Adrenal gland (tissue), 12 donors: Measurements from ENCODE around the gene ETV6. TPM values are rescaled to one million over a fixed set of nuclear protein-coding genes. Genes with fewer than 3 reads are reported as not detected.

Source experiments
- DNase-seq, 7 donors: peaks; one replicate each; pipeline ENCODE4 v3.0.0-alpha.2; 2019 to 2020
- H3K27ac ChIP-seq, 5 donors: fragments of 200-600 bp; sonication (generic) in 4 of 5; 1 replicate in 3 of 5; 2 replicates in 2 of 5; pipeline versions ENCODE4 v1.5.1 to v1.8.0; 2016 to 2020; ENCODE audit warnings: mild to moderate bottlenecking in 1 of 5
- H3K27me3 ChIP-seq: fragments of 200-600 bp; 2 replicates; pipeline ENCODE4 v1.8.0; 2021
- H3K36me3 ChIP-seq, 2 donors: fragments of 200-600 bp; replicated peaks in 1 of 2; 1 replicate in 1 of 2; 2 replicates in 1 of 2; pipeline versions ENCODE4 v1.5.1 to v1.8.0; 2018 to 2022
- H3K4me1 ChIP-seq, 2 donors: fragments of 200-600 bp; replicated peaks in 1 of 2; 1 replicate in 1 of 2; 2 replicates in 1 of 2; pipeline versions ENCODE4 v1.5.1 to v1.8.0; 2018 to 2021
- H3K4me3 ChIP-seq, 4 donors: fragments of 200-600 bp; sonication (generic) in 3 of 4; one replicate each; pipeline ENCODE4 v1.5.1; 2016 to 2018
- H3K9me3 ChIP-seq, 3 donors: fragments of 200-600 bp; sonication (generic) in 1 of 3; replicated peaks in 1 of 3; 1 replicate in 2 of 3; 2 replicates in 1 of 3; pipeline versions ENCODE4 v1.5.1 to v1.8.0; 2016 to 2021
- POLR2A ChIP-seq, 2 donors: fragments of 450-650 bp; IDR thresholded peaks; one replicate each; pipeline ENCODE4 v1.6.1; 2017; ENCODE audit warnings: antibody characterized with exemption in 2 of 2, mild to moderate bottlenecking in 2 of 2, moderate library complexity in 1 of 2
- WGBS, 4 donors: extraction: QIAGEN DNeasy Blood & Tissue Kit in 2 of 4; methylation state at CpG; one replicate each; pipeline versions ENCODE4 v1.1.5 to v1.1.7; 2013 to 2017; 5-methylcytosine and 5-hydroxymethylcytosine counted together
- intact Hi-C, 2 donors: fragments of 100-400 bp; cut with DNase I; formaldehyde crosslinking; loops; one replicate each; pipeline versions ENCODE4 v1.14.1 to v1.15.0; 2022 to 2023
- polyA plus RNA-seq, 3 donors: library from polyadenylated mRNA; stranded (reverse); fragments of 200-250 nt in 2 of 3; fragments of 350-450 nt in 1 of 3; fragmentation: Illumina TruSeq in 1 of 3; extraction: RNeasy Lipid Tissue Mini Kit (QIAGEN cat#74804) in 1 of 3; gene quantifications; one replicate each; pipeline ENCODE4 v1.2.3, GENCODE V29; 2013 to 2014
- total RNA-seq, 9 donors: library from RNA; depleted of rRNA in 4 of 9; stranded (reverse); fragments of >200 nt in 4 of 9; fragments of 120-200 nt in 1 of 9; fragmentation: NEBNext Ultra II Directional in 1 of 9; extraction: Animal tissue kit (Norgen Biotek cat#: 25700) in 1 of 9; gene quantifications; one replicate each; pipeline versions ENCODE4 v1.1.0 to v1.2.4, GENCODE V29; 2013 to 2023
- TF ChIP-seq, protein P1 (sequence below), 6 experiments: fragments of 450-650 bp in 4 of 6; fragments of 200-600 bp in 2 of 6; sonication (generic) in 1 of 6; IDR thresholded peaks; 1 replicate in 5 of 6; 2 replicates in 1 of 6; pipeline versions ENCODE4 v1.5.1 to v1.8.0; 2016 to 2021; ENCODE audit warnings: antibody characterized with exemption in 6 of 6, mild to moderate bottlenecking in 2 of 6, moderate library complexity in 1 of 6
- donor health status: healthy with polysubstance abuse.
- donor health status: Bipolar disorder and iron deficiency.
- donor health status: DM: yes; HTN: yes; CAD: no.
- donor health status: DM: no; HTN: no; CAD: no.
- donor health status: DM: no; HTN: no; CAD: no.
- donor health status: DM: yes; HTN: yes; CAD: no.

ETV6 gene
- total and polyA plus RNA-seq, 12 donors = 9.6 to 46.6 (median 19.5) TPM

DNA sequence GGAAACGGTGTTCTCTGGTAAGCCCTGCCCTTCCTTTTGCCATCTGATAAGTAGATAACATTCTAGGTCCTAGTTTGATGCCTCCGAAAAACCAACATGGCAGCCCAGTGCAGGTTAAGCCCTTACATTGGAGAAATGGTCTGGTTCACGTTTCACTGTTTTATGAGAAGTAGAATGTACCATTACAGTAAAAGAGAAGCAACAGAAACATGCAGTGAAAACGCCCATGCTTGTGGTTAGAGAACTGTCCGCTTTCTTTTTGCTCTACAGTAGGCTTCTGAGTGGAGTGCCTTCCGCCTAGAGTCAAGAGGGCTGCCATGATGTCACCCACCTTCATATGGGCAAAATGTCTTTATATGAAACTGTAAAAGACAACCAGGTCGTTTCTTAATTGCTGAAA lies 230.9 kb downstream of the ETV6 start:
- Histone ChIP-seq H3K27me3 (no peaks in the 10 kb centered on the region), H3K4me3 (no peak overlapping the region), H3K27ac (no peak overlapping the region), H3K4me1 (peaks cover 31 to 57% of the 10 kb centered on the region in 2 donors), H3K9me3 (no peaks in the 10 kb centered on the region), H3K36me3 (peaks cover 0 to 11% of the 10 kb centered on the region in 2 donors)
- intact Hi-C loops = loop anchor here in 1 of 2 donors (10.0 kb wide), 1 partner anchor 236 kb away; the partner anchor contains the start of gene ETV6
- no peak for TF ChIP-seq POLR2A (IDR thresholded peaks at IDR 0.05)
- TF ChIP-seq, protein P1, sequence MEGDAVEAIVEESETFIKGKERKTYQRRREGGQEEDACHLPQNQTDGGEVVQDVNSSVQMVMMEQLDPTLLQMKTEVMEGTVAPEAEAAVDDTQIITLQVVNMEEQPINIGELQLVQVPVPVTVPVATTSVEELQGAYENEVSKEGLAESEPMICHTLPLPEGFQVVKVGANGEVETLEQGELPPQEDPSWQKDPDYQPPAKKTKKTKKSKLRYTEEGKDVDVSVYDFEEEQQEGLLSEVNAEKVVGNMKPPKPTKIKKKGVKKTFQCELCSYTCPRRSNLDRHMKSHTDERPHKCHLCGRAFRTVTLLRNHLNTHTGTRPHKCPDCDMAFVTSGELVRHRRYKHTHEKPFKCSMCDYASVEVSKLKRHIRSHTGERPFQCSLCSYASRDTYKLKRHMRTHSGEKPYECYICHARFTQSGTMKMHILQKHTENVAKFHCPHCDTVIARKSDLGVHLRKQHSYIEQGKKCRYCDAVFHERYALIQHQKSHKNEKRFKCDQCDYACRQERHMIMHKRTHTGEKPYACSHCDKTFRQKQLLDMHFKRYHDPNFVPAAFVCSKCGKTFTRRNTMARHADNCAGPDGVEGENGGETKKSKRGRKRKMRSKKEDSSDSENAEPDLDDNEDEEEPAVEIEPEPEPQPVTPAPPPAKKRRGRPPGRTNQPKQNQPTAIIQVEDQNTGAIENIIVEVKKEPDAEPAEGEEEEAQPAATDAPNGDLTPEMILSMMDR (IDR thresholded peaks at IDR 0.05) = no peak
- no peak for DNase-seq
- WGBS, 4 donors = 77 to 94% (median 84%) methylated on average over 7 of the region's 7 CpGs

DNA sequence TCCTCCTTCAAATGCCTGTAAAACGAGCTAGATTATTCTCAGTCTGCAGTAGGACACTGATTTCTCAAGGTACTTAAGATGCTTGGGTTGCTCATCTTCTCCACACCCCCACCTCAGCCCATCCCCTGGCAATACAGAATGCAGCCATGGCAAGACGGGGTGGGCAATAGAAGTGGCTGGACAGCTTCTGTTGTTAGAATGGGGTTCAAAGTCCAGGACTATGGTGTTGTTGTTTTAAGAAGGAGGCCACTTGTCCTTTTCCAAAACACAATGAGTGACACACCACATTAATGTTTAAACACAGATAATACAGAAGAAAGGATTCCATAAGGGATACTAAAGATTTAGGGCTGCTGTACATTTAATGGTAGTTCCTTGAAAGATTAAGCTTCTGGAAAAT lies 232.4 kb downstream of the ETV6 start:
- Histone ChIP-seq H3K27ac (no peak overlapping the region), H3K4me3 (no peak overlapping the region), H3K27me3 (no peaks in the 10 kb centered on the region), H3K4me1 (peaks cover 17 to 49% of the 10 kb centered on the region in 2 donors), H3K36me3 (peaks cover 0 to 26% of the 10 kb centered on the region in 2 donors), H3K9me3 (no peaks in the 10 kb centered on the region)
- DNase-seq = no peak
- intact Hi-C loops = loop anchor here in 1 of 2 donors (10.0 kb wide), 1 partner anchor 237 kb away; the partner anchor contains the start of gene ETV6
- TF ChIP-seq, protein P1 (IDR thresholded peaks at IDR 0.05) = no peak
- no peak for TF ChIP-seq POLR2A (IDR thresholded peaks at IDR 0.05)
- 91 to 100% (median 95%) methylated on average over 2 of the region's 2 CpGs for WGBS, 4 donors

DNA sequence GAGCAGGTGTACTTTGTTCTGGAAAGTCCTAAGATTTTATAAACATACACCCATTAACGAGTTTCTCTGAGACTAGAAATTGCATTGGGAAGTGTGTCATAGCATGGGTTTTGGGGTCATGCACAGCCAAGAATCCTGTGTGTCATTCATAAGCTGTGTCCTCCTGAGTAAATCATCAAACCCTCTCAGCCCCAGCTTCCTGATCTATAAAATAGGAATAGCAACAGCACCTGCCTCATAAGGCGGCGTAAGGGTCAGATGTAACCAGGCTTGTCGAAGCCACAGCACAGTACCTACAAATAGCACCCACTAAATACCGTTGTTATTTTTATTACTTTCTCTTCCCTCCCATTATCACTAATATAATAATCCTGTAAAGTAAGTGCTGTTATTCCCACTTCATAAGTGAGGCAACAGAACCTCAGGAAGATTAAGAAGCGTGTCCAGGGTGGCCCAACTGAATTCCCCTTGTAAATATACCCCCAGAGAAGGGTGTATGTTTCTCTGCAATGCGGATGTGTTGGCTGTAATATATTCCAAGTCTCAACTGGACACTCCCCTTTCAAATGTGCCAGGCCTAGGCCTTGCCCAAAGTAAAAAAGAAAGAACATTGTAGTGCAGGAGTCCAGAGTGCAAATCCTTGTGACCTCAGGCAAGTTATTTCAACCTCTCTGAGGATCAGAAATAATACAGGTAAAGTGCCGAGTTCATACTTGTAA lies 233.0 kb downstream of the ETV6 start:
- no peaks in the 10 kb centered on the region for H3K27me3 ChIP-seq
- intact Hi-C loops = loop anchor here in 1 of 2 donors (10.0 kb wide), 1 partner anchor 238 kb away; the partner anchor contains the start of gene ETV6
- no peaks in the 10 kb centered on the region for H3K9me3 ChIP-seq
- H3K4me3 ChIP-seq = no peak overlapping the region
- H3K36me3 ChIP-seq = peaks cover 0 to 29% of the 10 kb centered on the region in 2 donors
- no peak for DNase-seq
- 85 to 93% (median 90%) methylated on average over 8 of the region's 8 CpGs for WGBS, 4 donors
- H3K27ac ChIP-seq = no peak overlapping the region
- TF ChIP-seq, protein P1 (IDR thresholded peaks at IDR 0.05) = no peak
- no peak for TF ChIP-seq POLR2A (IDR thresholded peaks at IDR 0.05)
- peaks cover 11 to 43% of the 10 kb centered on the region in 2 donors for H3K4me1 ChIP-seq

DNA sequence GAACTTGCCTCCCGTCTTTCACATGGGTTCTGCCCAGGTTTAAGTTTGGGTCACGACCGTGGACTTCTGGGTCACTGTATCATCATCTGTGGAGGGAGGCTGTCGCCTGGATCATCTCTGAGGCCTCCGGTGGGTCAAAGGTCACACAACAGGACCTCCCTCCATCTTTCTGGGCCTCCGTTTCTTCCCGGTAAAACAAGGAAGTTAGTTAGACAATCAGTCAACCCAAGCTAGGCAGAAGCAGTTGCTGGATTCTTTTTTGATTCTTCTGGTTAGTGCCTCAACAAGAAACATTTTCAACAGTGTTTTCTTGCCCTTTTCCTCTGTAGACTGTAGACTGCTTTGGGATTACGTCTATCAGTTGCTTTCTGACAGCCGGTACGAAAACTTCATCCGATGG lies 234.6 kb downstream of the ETV6 start:
- intact Hi-C loops = loop anchor here in 1 of 2 donors (10.0 kb wide), 1 partner anchor 239 kb away; the partner anchor contains the start of gene ETV6
- Histone ChIP-seq H3K27me3 (no peaks in the 10 kb centered on the region), H3K9me3 (no peaks in the 10 kb centered on the region), H3K36me3 (peaks cover 0 to 42% of the 10 kb centered on the region in 2 donors), H3K4me3 (no peak overlapping the region), H3K4me1 (peaks cover 0 to 26% of the 10 kb centered on the region in 2 donors), H3K27ac (peak overlapping the region in 2 of 5 donors; percentile 54 to 82)
- no peak for DNase-seq
- TF ChIP-seq, protein P1 (IDR thresholded peaks at IDR 0.05) = no peak
- no peak for TF ChIP-seq POLR2A (IDR thresholded peaks at IDR 0.05)
- WGBS, 4 donors = 80 to 85% (median 81%) methylated on average over 11 of the region's 11 CpGs
